HG02981 (cell line): Measurements from ENCODE around the gene UXS1.

Source experiments
- ATAC-seq: cut with Tn5 transposase; IDR thresholded peaks from one replicate; pipeline ENCODE4 v1.9.1; 2021; ENCODE audit warnings: mild to moderate bottlenecking, moderate library complexity; ENCODE audit not compliant: unreplicated experiment

The UXS1 gene

DNA sequence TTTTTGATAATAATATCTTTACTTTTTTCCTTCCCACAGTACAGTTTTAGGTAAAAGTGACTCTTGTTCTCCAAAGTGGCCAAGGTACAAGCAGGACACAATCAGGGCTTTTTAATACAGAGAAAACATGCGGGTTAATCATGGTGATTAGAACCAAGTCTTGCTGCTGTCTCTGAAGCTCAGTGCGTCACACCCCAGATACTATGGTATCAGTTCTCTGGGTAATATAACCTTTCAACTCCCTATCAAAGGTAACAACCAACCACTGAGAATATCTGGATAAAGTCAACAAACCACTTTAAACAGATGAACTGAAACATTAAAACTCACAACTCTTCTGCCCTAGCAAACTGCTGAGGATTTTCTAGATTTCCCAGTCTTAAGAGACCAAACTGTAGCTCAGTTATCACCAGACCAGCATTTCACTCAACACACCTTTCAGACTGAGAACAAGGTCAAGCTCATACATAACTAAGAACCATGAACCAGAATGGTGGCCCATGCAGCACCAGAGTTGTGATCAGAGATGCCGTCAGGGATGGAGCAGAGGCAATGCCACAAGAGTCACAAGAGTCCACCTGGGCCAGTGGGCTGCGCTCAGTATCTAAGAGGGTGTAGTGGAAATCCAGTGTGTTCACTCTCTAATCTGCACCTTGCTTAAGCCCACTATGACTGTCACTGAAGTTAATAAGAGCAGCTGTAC, 103.0 kb downstream of the UXS1 start:
- ATAC-seq = no peak

DNA sequence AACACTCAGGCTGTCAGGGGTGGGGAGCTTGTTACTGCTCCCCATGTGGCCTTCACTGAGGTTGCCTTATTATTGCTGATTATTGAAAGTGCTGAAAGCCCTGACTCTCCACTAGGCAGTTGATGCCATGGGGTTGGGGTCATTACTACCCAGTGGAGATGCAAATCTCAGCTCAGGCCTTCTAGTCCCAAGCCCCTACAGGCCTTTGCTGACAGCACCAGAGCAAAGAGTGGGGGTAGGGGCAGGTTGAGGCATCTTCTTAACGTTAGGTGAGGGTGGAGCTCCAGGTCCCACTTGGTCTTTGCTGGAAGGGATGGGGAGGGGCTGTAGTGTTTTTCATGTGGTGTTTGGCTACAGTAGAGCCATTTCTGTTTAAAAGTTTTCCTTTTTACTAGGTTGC, 104.5 kb downstream of the UXS1 start:
- ATAC-seq = no peak

- no peak for ATAC-seq
These were observed 108.7 kb downstream of the UXS1 start for GRCh38 chr2:106085181-106085940.

DNA sequence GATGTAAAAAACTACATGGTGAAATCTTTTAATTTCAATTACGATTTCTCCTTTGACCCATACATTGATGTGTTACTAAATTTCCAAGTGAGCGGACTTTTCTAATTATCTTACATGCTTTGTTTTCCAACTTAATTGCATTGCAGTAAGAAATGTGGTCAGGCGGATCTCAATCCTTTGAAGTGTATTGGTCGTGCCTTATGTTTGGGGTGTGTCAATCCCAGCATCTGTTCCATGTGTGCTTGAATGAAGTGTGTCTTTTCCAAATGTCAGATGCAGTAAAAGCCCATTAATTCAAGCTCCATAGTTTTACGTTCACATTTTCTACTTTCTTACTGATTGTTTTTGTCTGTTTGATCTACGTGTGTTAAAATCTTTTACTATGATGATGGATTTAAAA, 113.1 kb downstream of the UXS1 start:
- ATAC-seq = no peak

DNA sequence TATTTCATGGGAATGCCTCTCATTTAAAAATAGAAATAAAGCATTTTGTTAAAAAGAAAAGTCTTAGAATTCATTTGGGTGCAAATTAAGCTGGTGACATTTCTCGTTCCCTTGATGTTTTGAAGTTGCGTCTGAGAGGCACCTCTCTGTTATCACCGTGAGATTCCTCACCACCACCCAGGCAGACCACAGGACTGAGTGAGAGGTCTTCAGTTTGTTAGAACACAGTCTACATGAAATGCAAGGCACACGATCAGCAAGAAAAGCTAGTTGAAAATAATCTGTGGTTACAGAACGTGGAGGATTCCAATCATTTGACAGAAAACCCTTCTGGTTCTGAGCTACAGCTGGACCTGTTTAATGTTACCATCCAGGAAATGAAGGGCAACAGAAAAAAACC, 116.0 kb downstream of the UXS1 start:
- no peak for ATAC-seq

DNA sequence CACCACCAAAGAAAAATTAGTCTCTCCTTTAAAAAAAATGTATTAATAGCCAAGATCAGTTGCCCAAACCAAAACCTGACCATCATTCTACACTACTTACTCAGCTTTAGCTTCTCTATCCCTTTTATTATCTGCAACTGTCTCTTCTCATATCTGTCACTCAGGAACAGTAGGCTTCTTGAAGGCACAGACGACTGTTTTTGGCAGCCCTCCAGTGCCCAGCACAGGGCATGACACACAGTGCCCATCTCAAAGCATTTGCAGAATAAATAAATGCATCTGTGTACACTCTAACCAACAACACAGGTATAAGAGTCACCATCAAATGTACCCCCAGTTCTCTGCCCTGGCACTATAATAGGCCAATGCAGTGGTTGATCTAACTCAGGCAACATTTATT, 117.2 kb downstream of the UXS1 start:
- ATAC-seq = no peak

DNA sequence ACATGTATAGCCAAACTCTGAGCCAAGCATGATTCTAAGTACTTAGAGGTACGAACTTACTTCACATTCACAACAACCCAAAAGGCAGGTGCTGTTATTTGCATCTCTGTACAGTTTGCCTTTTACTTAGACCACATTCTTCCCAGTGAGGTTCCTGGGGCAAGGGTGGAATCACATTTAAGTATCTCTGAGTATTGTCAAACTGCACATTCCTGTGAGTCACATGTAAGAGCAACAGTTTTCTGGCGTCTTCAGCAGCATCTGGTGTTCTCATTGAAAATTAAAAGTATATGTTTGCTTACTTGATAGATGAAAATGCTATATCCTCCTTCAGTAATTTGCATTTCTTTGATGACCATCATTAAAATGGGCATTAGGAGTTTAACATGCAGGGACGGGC, 119.1 kb downstream of the UXS1 start:
- ATAC-seq = no peak

DNA sequence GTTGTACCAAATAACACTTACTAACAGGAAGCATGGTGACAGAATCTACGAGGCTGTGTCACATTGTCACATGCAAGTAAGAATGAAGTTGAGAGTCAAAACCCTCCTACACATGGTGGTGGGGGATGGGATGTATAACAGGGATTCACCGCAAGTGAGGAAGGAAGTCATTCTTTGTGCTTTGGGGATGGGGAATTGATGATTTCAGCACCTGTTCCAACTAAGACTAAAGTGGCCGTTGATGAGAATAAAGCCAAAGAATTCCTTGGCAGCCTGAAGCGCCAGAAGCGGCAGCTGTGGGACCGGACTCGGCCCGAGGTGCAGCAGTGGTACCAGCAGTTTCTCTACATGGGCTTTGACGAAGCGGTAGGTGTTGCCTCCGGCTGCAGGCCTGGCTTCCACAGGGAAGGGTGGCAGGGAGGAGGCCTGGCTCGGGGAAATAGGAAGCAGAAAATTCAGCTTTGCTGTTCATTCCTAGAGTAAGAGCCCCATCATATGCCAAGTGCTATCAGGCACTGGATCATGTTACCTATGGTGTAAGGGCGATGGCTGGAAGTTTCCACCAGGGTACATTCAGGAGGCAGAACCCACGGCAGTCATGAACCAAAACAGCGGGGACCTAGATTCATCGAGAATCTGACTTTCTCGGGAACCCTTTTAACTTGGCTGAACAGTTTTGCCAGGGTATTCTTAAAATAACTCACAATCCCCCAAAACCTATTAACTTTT, 120.3 kb downstream of the UXS1 start:
- ATAC-seq = no peak

GRCh38 chr2:106070181-106070580, 123.9 kb downstream of the UXS1 start:
- ATAC-seq = no peak

- no peak for ATAC-seq
These were observed 125.7 kb downstream of the UXS1 start for GRCh38 chr2:106068451-106068850.

GRCh38 chr2:106065983-106066820, 127.9 kb downstream of the UXS1 start:
- ATAC-seq = no peak

DNA sequence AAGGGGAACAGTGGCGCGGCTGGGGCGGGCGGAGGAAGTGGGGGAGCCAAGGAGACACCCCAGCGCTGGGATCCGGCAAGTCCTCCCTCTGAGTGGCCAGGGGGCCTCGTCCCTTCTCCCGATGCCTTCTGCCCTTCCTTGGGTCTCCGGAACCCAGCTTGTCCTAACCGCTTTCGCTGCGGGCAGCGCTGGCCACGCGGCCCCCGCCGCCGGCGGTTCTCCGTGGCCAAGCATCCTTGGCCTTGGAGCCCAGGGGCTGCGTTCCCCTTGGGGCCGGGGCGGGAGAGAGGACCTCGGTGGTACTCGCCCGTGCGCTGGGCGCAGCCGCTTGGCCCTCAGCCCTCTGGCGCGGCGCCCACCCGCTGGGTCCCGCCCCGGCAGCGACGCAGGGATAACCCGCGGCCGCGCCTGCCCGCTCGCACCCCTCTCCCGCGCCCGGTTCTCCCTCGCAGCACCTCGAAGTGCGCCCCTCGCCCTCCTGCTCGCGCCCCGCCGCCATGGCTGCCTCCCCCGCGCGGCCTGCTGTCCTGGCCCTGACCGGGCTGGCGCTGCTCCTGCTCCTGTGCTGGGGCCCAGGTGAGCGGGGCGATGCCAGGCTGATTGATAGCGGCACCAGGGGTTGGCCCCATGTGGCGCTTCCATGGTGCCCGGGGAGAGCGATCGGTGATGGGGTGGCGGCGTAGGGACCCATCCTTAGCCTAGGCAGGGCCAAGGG, 128.7 kb downstream of the UXS1 start:
- ATAC-seq = no peak

DNA sequence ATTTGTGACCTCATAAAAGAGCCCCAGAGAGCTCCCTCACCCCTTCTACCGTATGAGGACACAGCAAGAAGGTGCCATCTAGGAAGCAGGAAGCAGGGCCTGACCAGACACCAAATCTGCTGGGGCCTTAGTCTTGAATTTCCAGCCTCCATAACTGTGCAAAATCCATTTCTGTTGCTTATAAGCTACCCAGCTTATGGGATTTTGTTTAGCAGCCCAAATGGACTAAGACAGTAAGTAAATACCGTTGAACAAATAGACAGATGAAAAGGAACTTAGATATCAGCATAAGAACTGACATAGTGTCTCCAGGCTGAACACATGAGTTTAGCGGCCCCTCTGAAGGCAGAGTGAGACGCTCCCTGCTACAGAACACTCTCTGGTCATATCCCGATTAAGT, 130.9 kb downstream of the UXS1 start:
- no peak for ATAC-seq

DNA sequence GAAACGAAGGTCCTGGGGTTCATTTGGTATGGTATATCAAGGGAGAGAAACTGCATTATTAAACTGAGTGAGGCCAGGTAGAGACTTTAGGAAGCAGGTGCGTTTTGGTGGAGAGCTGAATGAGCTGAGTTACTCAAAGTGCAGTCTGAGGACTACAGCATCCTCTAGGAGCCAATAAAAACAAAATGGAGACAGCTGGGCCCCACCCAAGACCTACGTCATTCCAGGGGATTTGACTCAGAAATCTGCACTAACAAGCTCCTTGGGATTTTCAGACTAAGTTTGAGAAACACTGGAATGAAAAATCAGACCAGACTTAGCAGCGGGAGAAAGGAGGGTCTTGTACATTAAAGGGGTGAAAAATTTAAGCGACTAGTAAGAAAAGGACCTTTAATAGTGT, 131.5 kb downstream of the UXS1 start:
- ATAC-seq = no peak

- ATAC-seq = no peak
These were observed 132.3 kb downstream of the UXS1 start for GRCh38 chr2:106061611-106062349.

DNA sequence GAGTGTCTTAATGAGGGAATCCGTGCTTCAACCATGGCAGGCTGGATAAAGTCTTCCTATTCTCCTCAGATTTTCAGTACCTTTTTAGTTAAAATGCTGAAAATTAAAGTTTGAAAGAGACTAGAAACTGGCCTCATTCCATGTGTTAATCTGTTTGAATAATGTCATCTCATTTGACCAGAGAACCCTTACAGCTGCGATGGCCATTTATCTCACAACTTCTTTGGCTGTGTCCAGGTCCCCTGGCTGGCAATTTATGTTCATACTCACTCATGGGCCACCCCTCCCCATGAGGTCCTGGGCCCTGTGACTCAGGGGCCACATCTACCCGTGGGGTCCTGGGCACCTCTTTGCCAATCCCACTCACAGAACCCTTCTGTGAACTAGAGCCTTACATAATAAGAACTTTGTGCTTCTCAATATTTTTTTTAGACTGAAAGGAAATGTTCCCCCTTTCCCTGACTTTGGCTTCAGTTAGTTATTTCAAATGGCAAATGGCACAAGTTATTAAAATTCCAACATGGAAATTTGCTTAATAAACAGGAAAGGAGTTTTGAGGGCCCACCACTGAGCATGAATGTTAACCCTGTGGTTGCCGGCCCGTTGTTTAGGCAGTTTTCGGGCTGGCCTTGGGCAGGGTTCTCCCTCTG, 134.6 kb downstream of the UXS1 start:
- no peak for ATAC-seq

DNA sequence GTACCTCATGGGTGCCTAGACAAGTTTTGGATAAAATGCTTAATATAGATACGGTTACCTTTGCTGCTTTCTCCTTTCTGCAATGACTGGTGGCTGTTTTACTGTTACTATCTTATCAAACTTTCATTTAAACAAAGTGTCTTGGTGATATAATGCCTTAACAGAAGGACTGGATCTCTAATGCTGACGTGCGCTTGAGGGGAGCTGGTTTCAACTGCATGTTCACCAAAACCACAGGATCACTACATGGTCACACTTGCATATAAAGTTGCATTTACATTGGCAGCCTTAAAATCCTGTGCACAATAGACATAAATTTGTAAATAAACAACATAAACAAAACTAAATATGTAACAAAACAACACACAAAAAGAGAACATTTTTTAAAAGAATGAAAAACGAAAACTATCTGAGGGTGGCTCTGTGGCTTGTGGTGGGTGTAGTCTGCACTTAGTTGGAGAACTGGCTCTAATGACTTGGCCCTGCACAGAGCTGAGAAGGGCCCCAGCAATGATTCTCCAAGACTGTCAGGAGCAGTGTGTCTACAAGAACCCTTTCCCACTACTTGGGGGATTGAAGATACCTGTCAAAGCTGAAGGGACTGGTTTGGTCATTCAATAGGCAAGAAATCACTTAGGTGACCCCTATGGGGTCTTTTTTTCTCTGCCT, 135.5 kb downstream of the UXS1 start:
- ATAC-seq = no peak

DNA sequence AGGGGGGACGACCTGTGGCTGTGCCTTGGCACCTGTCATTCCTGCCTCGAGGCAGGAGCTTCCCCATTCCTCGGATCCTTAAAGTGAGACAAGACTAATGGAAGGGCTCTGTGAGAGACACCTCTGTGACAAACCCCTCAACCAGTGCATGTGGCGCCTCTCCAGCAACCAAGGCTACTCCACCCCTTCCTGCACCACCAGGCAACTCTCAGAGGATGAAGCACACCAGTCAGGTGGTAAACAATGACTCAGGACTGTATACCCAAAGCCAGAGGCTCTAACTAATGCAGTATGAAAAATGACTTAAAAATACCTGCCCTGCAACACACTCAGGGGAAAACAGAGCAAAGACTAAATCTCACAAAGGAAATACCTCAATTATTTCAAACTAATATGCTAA, 136.9 kb downstream of the UXS1 start:
- no peak for ATAC-seq
